Stimulated activated naive CD8-positive, alpha-beta T cell treated with anti-CD3 and anti-CD28 coated beads, Interleukin-15, Interleukin-2, amounts not matched to agents 100 U/mL and 50 U/mL, for 24 hours (primary cell): Measurements from ENCODE around the gene GIT2.
"Not testable (repeated sequence)": the region's sequence is repeated elsewhere in the genome, so short reads cannot be mapped to it uniquely, and the experiment has no call there.

Source experiments
- ATAC-seq: fragments of 150-1000 bp; cut with Tn5 transposase; one replicate; pipeline ENCODE4 v1.10.0; 2021
- DNase-seq: peaks from one replicate; pipeline ENCODE4 v3.0.0; 2021

GIT2 gene

GRCh38 chr12:110005319-110005973 is 9.3 kb upstream of the GIT2 start:
- ATAC-seq (peak; percentile 55), DNase-seq (no peak)

GRCh38 chr12:110004598-110004997 is 8.4 kb upstream of the GIT2 start:
- DNase-seq: no peak
- ATAC-seq: peak; percentile 77

- DNase-seq: no peak
- ATAC-seq: no peak
These were observed 6.7 kb upstream of the GIT2 start for GRCh38 chr12:110002676-110003515.

GRCh38 chr12:110001596-110001995 is 5.4 kb upstream of the GIT2 start:
- no peak for ATAC-seq
- DNase-seq: no peak

- no peak for ATAC-seq
- no peak for DNase-seq
These were observed 3.9 kb upstream of the GIT2 start for GRCh38 chr12:109999983-110000505.

GRCh38 chr12:109999649-109999971 is 3.4 kb upstream of the GIT2 start:
- ATAC-seq (no peak), DNase-seq (no peak)

- DNase-seq: peak; percentile 84
These were observed 2.9 kb upstream of the GIT2 start, which contains the start of gene ANKRD13A for GRCh38 chr12:109998904-109999648. ANKRD13A (plus strand) TSS chr12:109999430; CDS start chr12:109999689, 259 bp downstream.

GRCh38 chr12:109998241-109998903 is 2.2 kb upstream of the GIT2 start:
- DNase-seq: no peak
- no peak for ATAC-seq

More at GRCh38 chr12:109998904-109999648, 2.9 kb upstream of the GIT2 start, which contains the start of gene ANKRD13A:
- ATAC-seq: peak; percentile 66

GRCh38 chr12:109997393-109997792 is 1.2 kb upstream of the GIT2 start:
- ATAC-seq: no peak
- no peak for DNase-seq

GRCh38 chr12:109996483-109996853 is 300 bp upstream of the GIT2 start:
- ATAC-seq (no peak), DNase-seq (no peak)

- DNase-seq (no peak), ATAC-seq (no peak)
These were observed 845 bp downstream of the GIT2 start for GRCh38 chr12:109995361-109995685.

GRCh38 chr12:109994401-109995175 is 1.6 kb downstream of the GIT2 start:
- ATAC-seq (no peak), DNase-seq (no peak)

- ATAC-seq (no peak), DNase-seq (no peak)
These were observed 3.1 kb downstream of the GIT2 start for GRCh38 chr12:109993091-109993490.

GRCh38 chr12:109991586-109991985 is 4.6 kb downstream of the GIT2 start:
- ATAC-seq: no peak
- no peak for DNase-seq

GRCh38 chr12:109989380-109989779 is 6.8 kb downstream of the GIT2 start:
- DNase-seq (no peak), ATAC-seq (no peak)

- ATAC-seq: no peak
- DNase-seq: no peak
These were observed 7.3 kb downstream of the GIT2 start for GRCh38 chr12:109988903-109989302.

- ATAC-seq: no peak
- no peak for DNase-seq
These were observed 7.9 kb downstream of the GIT2 start for GRCh38 chr12:109988274-109988673.

GRCh38 chr12:109987615-109988014 is 8.6 kb downstream of the GIT2 start:
- no peak for DNase-seq
- ATAC-seq: peak; percentile 78

GRCh38 chr12:109986236-109986635 is 9.9 kb downstream of the GIT2 start:
- ATAC-seq, DNase-seq: not testable (repeated sequence)

- no peak for ATAC-seq
- no peak for DNase-seq
These were observed 12.6 kb downstream of the GIT2 start for GRCh38 chr12:109983432-109984142.

- ATAC-seq: no peak
- no peak for DNase-seq
These were observed 14.0 kb downstream of the GIT2 start for GRCh38 chr12:109982210-109982609.
